ENCODE results near the gene DTNB.
A peak's percentile ranks its signal among the peaks of the same experiment; 100 is the strongest.

DTNB gene

DNA sequence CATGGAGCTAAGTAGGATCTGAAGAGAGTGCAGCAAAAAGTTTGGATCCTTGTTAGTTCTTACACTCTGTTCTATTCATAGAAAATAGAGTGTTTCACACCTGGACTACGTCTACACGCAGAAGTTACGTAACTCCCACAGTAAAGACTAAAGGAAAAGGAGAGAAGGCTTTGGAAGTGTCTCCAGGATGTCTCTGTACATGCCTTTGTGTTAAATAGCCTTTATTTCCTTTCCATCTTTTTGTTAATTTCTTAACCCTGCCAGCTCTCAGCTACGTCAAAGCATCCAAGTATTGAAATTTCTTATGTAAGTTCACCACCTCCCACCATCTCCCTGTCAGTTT lies 8.4 kb downstream of the DTNB start:
- TF ChIP-seq, protein P1, sequence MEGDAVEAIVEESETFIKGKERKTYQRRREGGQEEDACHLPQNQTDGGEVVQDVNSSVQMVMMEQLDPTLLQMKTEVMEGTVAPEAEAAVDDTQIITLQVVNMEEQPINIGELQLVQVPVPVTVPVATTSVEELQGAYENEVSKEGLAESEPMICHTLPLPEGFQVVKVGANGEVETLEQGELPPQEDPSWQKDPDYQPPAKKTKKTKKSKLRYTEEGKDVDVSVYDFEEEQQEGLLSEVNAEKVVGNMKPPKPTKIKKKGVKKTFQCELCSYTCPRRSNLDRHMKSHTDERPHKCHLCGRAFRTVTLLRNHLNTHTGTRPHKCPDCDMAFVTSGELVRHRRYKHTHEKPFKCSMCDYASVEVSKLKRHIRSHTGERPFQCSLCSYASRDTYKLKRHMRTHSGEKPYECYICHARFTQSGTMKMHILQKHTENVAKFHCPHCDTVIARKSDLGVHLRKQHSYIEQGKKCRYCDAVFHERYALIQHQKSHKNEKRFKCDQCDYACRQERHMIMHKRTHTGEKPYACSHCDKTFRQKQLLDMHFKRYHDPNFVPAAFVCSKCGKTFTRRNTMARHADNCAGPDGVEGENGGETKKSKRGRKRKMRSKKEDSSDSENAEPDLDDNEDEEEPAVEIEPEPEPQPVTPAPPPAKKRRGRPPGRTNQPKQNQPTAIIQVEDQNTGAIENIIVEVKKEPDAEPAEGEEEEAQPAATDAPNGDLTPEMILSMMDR (IDR thresholded peaks at IDR 0.05; ENCODE audit: low read depth, low read length): no peak
- H3K9me3 ChIP-seq (ENCODE audit: severe bottlenecking): no peaks in the 10 kb centered on the region
- no peak overlapping the region for H3K4me3 ChIP-seq (ENCODE audit: low read depth, low read length)
- H3K27me3 ChIP-seq (ENCODE audit: insufficient read depth, low read depth, severe bottlenecking): no peaks in the 10 kb centered on the region
- no peak overlapping the region for H3K27ac ChIP-seq
- no peak for DNase-seq
- no peaks in the 10 kb centered on the region for H3K36me3 ChIP-seq

DNA sequence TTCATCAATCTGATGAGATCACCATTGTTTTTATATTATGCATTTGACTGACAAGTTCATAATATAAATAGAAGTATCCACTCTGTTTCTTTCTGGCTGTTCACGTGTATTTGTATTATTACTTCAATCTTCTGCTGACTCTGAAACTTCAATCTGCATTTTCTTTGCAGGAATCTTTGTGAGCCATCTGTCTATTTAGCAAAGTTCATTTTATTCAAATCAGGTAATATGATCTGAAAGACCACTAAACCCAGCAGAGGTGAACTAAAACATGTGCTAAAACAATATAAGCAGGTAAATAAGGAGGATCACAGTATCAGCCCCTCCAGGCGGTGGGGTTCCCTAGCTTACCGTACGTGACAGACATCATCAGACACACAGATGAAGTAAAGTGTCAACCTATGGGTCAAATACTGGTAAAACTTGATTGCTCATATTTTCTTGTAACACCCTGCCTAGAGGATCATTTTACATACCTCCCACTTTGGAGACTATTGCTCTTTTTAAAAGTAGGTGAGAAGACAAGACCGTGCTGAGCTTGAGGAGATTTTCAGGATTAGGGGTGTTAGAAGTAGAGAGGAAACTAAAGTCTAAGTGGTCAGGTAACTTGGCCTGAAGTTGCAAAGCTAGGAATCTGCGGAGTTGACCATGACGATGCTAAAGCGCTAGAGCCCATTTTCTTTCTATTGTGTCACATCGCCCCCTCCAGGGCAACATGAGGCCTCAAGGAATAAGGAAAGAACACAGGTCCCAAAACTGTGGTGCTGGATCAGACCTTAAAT lies 9.0 kb downstream of the DTNB start:
- TF ChIP-seq, protein P1 (IDR thresholded peaks at IDR 0.05; ENCODE audit: low read depth, low read length): peak; percentile 83
- no peaks in the 10 kb centered on the region for H3K36me3 ChIP-seq
- H3K4me3 ChIP-seq (ENCODE audit: low read depth, low read length): no peak overlapping the region
- H3K27ac ChIP-seq: no peak overlapping the region
- no peaks in the 10 kb centered on the region for H3K27me3 ChIP-seq (ENCODE audit: insufficient read depth, low read depth, severe bottlenecking)
- peak; percentile 67 for DNase-seq
- no peaks in the 10 kb centered on the region for H3K9me3 ChIP-seq (ENCODE audit: severe bottlenecking)

DNA sequence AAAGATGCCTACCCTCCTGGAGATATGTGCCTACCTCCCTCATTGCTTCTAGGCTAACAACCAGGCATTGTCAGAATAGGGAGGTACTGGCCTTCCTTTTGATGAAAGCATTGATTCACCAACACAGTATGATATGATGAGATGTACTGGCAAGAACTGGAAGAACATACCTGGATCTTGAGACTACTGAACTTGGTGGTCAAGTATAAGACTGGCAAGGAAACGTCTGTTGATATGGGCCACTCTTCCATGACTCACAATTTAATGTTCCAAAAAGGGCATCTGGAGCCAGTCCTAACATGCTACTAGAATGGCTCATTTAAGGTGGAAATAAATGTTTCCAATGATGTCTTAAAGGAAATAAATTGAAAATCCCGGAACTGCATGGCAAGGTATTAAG lies 18.1 kb downstream of the DTNB start:
- Histone ChIP-seq H3K36me3 (peaks cover 2% of the 10 kb centered on the region; the same call in 1 of the 2 replicates), H3K27ac (no peak overlapping the region), H3K4me3 (ENCODE audit: low read depth, low read length) (no peak overlapping the region), H3K9me3 (ENCODE audit: severe bottlenecking) (no peaks in the 10 kb centered on the region), H3K27me3 (ENCODE audit: insufficient read depth, low read depth, severe bottlenecking) (no peaks in the 10 kb centered on the region)
- no peak for DNase-seq
- TF ChIP-seq, protein P1 (IDR thresholded peaks at IDR 0.05; ENCODE audit: low read depth, low read length): no peak

DNA sequence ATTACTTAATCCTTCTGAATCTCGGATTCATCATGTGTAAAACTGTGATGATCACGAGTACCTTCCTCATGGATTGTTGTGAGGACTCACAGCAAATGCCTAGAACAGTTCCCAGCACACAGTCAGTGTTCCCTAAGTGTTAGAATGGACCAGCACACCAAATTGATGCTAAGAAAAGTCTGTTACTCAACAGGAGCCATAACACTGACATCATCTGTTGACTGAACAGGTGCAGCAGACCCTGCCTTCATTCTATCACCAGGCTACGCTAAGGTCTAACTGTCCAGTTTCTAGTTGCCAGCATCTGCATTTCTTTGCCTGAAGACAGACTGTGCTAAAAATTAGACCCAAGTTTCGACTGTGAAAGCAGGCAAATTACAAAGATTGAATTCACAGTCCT lies 18.6 kb downstream of the DTNB start:
- Histone ChIP-seq H3K27me3 (ENCODE audit: insufficient read depth, low read depth, severe bottlenecking) (no peaks in the 10 kb centered on the region), H3K27ac (no peak overlapping the region), H3K36me3 (peaks cover 2% of the 10 kb centered on the region; the same call in 1 of the 2 replicates), H3K4me3 (ENCODE audit: low read depth, low read length) (no peak overlapping the region), H3K9me3 (ENCODE audit: severe bottlenecking) (no peaks in the 10 kb centered on the region)
- TF ChIP-seq, protein P1 (IDR thresholded peaks at IDR 0.05; ENCODE audit: low read depth, low read length): no peak
- DNase-seq: no peak

DNA sequence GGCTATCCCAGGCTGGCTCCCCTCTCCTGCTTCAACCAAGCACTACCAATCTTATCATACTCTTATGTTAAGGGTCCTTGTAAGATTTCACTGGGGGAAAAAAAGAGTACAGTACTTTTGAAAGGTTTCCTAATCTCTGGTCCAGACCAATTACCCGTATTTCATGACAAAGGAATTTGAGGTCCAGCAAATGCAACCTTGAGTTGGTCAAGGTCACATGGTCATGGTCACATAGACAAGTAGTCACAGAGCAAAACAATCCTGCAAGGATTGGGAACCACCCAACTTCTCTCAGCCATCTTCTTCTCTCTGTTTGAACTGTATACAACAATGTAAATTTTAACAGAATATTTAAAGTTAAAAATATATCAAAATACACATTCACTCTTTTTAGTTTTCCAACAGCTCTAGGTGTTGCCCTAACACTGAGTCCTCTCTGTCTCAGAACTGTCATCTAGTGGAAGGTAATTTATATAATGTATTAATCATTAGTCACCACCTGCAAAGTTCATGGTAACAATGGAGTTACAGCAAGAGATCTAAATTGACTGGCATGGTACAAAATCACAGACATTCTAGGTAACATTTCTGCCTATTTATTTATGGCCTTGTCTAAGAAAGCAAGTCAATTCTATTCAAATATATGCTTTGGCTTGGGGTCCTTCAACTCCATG lies 21.5 kb downstream of the DTNB start:
- Histone ChIP-seq H3K9me3 (ENCODE audit: severe bottlenecking) (no peaks in the 10 kb centered on the region), H3K36me3 (peaks cover 5% of the 10 kb centered on the region; the same call in 1 of the 2 replicates)
- TF ChIP-seq, protein P1 (IDR thresholded peaks at IDR 0.05; ENCODE audit: low read depth, low read length): no peak

More for the DNA sequence above, 21.5 kb downstream of the DTNB start:
- H3K27me3 ChIP-seq (ENCODE audit: insufficient read depth, low read depth, severe bottlenecking): no peaks in the 10 kb centered on the region
- no peak overlapping the region for H3K27ac ChIP-seq
- no peak for DNase-seq
- H3K4me3 ChIP-seq (ENCODE audit: low read depth, low read length): no peak overlapping the region
